GM08714 (cell line): ENCODE results near the gene STARD13.

Source experiments
- H3K4me3 ChIP-seq: fragments of 200-500 bp; sonication (Bioruptor generic); 2 replicates; pipeline ENCODE4 v1.5.1; 2014; ENCODE audit warnings: mild to moderate bottlenecking, low read length, inconsistent platforms
- ZNF274 ChIP-seq: IDR thresholded peaks from 2 replicates; pipeline ENCODE4 v1.6.1; 2012; ENCODE audit warnings: mild to moderate bottlenecking, low read depth, low read length

STARD13 gene

GRCh38 chr13:33145667-33146066 is 139.9 kb downstream of the STARD13 start:
- no peak for TF ChIP-seq ZNF274
- H3K4me3 ChIP-seq, result no peak overlapping the region

GRCh38 chr13:33144358-33144784 is 141.2 kb downstream of the STARD13 start:
- TF ChIP-seq ZNF274, result no peak
- H3K4me3 ChIP-seq, result no peak overlapping the region

- H3K4me3 ChIP-seq, result no peak overlapping the region
- TF ChIP-seq ZNF274, result no peak
These were observed 145.6 kb downstream of the STARD13 start for GRCh38 chr13:33139780-33140535.

GRCh38 chr13:33139184-33139583 is 146.4 kb downstream of the STARD13 start:
- H3K4me3 ChIP-seq, result no peak overlapping the region
- TF ChIP-seq ZNF274, result no peak

GRCh38 chr13:33138441-33138840 is 147.1 kb downstream of the STARD13 start:
- no peak overlapping the region for H3K4me3 ChIP-seq
- TF ChIP-seq ZNF274, result no peak

- no peak for TF ChIP-seq ZNF274
- H3K4me3 ChIP-seq, result no peak overlapping the region
These were observed 147.8 kb downstream of the STARD13 start for GRCh38 chr13:33137721-33138120.

- H3K4me3 ChIP-seq, result no peak overlapping the region
- no peak for TF ChIP-seq ZNF274
These were observed 150.5 kb downstream of the STARD13 start for GRCh38 chr13:33135097-33135496.

- H3K4me3 ChIP-seq, result no peak overlapping the region
- no peak for TF ChIP-seq ZNF274
These were observed 151.3 kb downstream of the STARD13 start for GRCh38 chr13:33134213-33134612.

- no peak for TF ChIP-seq ZNF274
- no peak overlapping the region for H3K4me3 ChIP-seq
These were observed 152.7 kb downstream of the STARD13 start for GRCh38 chr13:33132644-33133440.

- no peak overlapping the region for H3K4me3 ChIP-seq
- TF ChIP-seq ZNF274, result no peak
These were observed 155.7 kb downstream of the STARD13 start for GRCh38 chr13:33129886-33130285.

GRCh38 chr13:33129094-33129832 is 156.3 kb downstream of the STARD13 start:
- TF ChIP-seq ZNF274, result no peak
- H3K4me3 ChIP-seq, result no peak overlapping the region

GRCh38 chr13:33128134-33128533 is 157.4 kb downstream of the STARD13 start:
- H3K4me3 ChIP-seq, result no peak overlapping the region
- no peak for TF ChIP-seq ZNF274

- TF ChIP-seq ZNF274, result no peak
- H3K4me3 ChIP-seq, result no peak overlapping the region
These were observed 158.5 kb downstream of the STARD13 start for GRCh38 chr13:33127009-33127551.

- TF ChIP-seq ZNF274, result no peak
- no peak overlapping the region for H3K4me3 ChIP-seq
These were observed 159.6 kb downstream of the STARD13 start for GRCh38 chr13:33125821-33126570.
